GM20000 (cell line): ENCODE data around the gene OTUD3.
"Not testable (repeated sequence)": the region's sequence is repeated elsewhere in the genome, so short reads cannot be mapped to it uniquely, and the experiment has no call there.

Experiments
- DNase-seq: peaks from one replicate; pipeline ENCODE4 v3.0.0; 2012; ENCODE audit warnings: low spot score
- TF ChIP-seq, protein P1 (sequence below): IDR thresholded peaks from 2 replicates; pipeline ENCODE4 v1.5.1; 2012; ENCODE audit warnings: mild to moderate bottlenecking, control low read depth; ENCODE audit errors: extremely low read depth, missing control alignments

The OTUD3 gene

DNA sequence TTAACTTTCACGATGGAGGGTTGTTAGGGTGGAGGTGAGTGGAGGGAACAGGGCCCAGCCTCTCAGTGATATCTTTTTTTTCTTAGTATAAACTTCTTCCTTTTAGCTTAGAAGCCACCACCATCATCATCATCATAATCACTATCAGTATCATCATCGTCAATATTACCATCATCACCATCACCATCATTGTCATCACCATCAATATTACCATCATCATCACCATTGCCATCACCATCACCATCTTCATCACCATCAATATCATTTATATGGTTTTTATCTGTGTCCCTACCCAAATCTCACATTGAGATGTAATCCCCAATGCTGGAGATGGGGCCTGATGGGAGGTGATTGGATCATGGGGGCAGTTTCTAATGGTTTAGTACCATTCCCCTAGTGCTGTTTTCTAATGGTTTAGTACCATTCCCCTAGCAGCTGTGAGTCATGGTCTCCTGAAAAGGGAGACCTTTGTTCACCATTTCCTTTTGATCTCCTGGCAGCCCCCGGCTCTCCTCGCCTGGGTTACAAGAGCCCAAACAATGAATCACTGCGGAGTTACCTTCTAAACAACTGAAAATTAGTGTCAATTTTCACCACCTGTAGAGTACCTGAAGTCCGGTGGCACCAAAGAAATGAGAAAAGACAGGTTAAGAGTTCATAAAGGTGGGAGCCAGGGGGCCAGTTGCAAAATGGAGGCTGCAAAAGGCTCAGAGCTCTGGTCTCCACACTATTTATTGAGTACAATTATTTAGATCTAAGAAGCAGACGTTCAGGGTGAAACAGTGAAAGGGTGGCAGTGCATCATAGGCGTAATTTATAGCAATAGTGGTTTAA is 44.3 kb downstream of the OTUD3 start:
- DNase-seq = no peak
- TF ChIP-seq, protein P1, sequence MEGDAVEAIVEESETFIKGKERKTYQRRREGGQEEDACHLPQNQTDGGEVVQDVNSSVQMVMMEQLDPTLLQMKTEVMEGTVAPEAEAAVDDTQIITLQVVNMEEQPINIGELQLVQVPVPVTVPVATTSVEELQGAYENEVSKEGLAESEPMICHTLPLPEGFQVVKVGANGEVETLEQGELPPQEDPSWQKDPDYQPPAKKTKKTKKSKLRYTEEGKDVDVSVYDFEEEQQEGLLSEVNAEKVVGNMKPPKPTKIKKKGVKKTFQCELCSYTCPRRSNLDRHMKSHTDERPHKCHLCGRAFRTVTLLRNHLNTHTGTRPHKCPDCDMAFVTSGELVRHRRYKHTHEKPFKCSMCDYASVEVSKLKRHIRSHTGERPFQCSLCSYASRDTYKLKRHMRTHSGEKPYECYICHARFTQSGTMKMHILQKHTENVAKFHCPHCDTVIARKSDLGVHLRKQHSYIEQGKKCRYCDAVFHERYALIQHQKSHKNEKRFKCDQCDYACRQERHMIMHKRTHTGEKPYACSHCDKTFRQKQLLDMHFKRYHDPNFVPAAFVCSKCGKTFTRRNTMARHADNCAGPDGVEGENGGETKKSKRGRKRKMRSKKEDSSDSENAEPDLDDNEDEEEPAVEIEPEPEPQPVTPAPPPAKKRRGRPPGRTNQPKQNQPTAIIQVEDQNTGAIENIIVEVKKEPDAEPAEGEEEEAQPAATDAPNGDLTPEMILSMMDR = no peak

DNA sequence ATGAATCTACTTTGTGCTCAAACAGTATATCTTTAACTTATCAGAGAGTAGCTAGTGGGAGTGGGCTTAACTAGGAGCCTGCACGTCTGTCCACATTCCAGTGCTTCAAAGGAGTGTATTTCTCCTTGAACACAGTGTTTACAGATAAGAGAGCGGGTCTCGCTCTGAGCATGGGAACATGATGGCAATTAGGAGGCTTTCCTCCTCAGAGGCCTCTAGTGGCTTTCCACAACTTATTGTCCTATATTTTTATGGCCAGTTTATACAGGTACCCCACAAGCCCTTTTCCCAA is 44.9 kb downstream of the OTUD3 start:
- not testable (repeated sequence) for DNase-seq

DNA sequence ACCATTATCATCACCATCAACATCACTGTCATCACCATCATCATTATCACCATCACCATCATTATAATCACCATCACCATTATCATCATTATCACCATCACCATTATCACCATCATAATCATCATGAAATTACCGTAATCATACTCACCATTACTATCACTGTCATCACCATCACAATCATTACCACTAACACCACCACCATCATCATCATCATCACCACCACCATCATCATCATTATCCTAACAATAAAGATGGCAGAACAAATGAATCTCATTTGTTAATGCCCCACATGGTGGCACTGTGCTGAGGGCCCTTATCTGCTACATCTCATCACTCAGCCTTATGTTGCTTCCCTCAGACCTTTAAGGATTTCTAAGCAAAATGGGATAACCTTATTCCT is 50.7 kb downstream of the OTUD3 start:
- no peak for DNase-seq
- TF ChIP-seq, protein P1 = no peak

DNA sequence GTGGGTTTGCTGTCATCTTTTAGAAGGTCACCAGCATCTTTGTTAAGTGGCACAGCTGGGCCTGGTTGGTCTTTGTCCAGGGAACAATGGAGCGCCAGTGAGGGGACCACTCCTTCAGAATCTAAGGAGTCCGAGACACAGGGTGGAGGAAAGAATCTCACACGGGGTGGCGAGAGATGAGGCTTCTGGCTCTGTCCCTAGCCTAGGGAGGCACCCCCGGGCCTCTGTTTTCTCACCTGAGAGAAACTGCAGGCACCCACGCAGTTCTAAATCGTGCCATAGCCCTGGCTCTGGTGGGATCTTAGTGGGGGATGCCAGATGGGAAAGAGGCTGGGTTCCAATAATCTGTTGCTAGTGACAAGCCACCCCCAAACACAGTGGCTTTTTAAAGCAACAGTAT is 52.1 kb downstream of the OTUD3 start:
- no peak for DNase-seq
- TF ChIP-seq, protein P1 = no peak

DNA sequence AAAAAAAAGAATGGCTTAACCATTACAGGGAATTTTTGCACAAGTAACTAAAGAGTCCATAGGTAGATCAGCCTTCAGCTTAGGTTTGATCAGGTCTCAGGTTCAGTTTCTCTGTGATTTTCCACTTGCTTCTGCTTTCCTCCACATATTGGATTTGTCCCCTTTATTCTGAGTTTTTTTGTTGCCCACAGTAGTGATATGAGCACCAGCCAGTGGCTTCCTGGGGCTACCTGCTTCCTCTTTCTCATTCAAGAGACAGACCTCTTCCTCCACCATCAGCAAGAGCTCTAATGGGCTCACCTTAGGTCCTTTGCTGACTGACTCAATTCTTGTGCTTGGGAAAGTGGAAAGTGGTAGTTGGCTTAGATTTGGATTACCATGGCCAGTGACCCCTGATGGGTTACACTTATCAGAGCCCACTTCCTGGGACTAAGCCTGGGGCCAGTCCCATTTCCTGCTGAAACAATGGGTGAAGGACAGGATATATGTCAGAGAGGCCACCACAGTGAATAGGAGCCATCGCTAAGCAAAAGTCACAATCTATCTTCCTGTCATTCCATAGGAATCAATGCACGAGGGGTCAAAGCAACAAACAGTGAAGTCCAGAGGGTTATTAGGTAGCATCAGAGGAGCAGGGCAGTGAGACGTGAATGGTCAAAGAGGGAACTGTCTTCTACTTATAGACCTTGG is 54.0 kb downstream of the OTUD3 start:
- TF ChIP-seq, protein P1 = no peak

DNA sequence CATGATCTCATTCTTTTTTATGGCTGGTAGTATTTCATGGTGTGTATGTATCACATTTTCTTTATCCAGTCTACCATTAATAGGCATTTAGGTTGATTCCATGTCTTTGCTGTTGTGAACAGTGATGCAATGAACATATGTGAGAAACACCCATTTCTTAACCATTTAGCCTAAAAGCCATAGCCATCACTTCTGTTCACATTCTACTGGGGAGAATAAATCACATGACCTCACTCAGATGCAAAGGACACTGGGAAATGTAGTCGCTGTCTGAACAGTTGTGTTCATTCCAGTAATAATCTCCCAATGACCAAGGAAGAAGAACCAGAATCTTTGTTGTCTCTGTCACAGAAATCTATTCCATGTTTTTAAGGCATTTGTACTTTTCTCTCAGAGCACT is 56.3 kb downstream of the OTUD3 start:
- no peak for DNase-seq
- TF ChIP-seq, protein P1 = no peak

More for the DNA sequence above, 54.0 kb downstream of the OTUD3 start:
- no peak for DNase-seq

DNA sequence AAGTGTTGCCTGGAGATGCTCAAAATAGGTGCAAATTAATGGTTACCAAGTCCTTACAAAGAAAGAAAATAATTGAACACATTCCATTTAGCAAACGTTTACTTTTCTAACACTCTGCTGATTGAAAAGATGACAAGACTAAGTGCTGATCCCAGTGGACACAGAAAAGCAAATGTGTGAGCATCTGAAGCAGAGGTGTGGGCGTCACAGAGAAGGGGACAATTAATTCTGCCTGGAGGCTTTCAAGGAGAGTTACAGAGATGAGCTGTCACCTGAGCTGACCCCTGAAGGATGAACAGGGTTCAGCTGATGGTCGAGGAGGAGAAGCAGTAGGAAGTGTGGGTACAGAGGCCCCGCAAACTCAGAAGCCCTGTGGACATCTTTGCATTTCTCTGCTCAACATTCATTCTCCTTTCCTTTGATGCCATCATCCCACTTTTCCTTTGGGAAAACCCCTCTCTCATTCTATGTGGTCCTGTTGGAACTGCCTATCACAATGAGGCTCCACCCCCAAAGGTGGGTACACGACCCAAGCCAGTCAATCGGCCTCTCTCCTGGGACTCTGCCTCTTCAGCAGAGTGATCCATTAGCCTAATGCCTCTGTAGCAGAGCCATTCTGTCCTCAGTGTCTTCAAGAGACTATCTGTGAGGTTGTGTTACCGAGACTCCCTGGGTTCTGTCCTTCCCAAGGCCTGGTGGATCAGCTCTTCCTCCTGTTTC is 58.5 kb downstream of the OTUD3 start:
- TF ChIP-seq, protein P1 = no peak
- DNase-seq = no peak
